SW 1271 (cell line): ENCODE data around the gene NRBF2.
"Not testable (repeated sequence)": the region's sequence is repeated elsewhere in the genome, so short reads cannot be mapped to it uniquely, and the experiment has no call there.

Source experiments
- DNase-seq, 2 experiments: peaks; one replicate each; lab custom pipeline; 2025; lab: John Stamatoyannopoulos, UW

Gene NRBF2

GRCh38 chr10:63133056-63133820, at the start of gene NRBF2:
TSS of gene NRBF2 (plus strand) at chr10:63133328. CDS start at chr10:63133471, 143 bp downstream.
- DNase-seq, result peak; percentile 83 to 93

- DNase-seq, result not testable (repeated sequence)
These were observed 49.7 kb upstream of the NRBF2 start for GRCh38 chr10:63083406-63083805.

- peak in 1 of 2 experiments; percentile 67 for DNase-seq
These were observed 49.0 kb upstream of the NRBF2 start for GRCh38 chr10:63083904-63084689.

GRCh38 chr10:63084690-63085382, 48.3 kb upstream of the NRBF2 start:
- no peak for DNase-seq

- DNase-seq, result no peak
These were observed 39.9 kb upstream of the NRBF2 start for GRCh38 chr10:63093227-63093626.

- DNase-seq, result no peak
These were observed 38.7 kb upstream of the NRBF2 start for GRCh38 chr10:63094405-63094804.

GRCh38 chr10:63094881-63095280, 38.2 kb upstream of the NRBF2 start:
- DNase-seq, result no peak

GRCh38 chr10:63099734-63100133, 33.4 kb upstream of the NRBF2 start:
- DNase-seq, result no peak

- not testable (repeated sequence) for DNase-seq
These were observed 32.0 kb upstream of the NRBF2 start for GRCh38 chr10:63101091-63101490.

- DNase-seq, result not testable (repeated sequence)
These were observed 30.7 kb upstream of the NRBF2 start for GRCh38 chr10:63102279-63102883.

GRCh38 chr10:63103178-63103577, 29.9 kb upstream of the NRBF2 start:
- DNase-seq, result not testable (repeated sequence)

- no peak for DNase-seq
These were observed 29.1 kb upstream of the NRBF2 start for GRCh38 chr10:63103971-63104409.

- no peak for DNase-seq
These were observed 27.7 kb upstream of the NRBF2 start for GRCh38 chr10:63105225-63106110.

- no peak for DNase-seq
These were observed 26.9 kb upstream of the NRBF2 start for GRCh38 chr10:63106111-63106755.

- DNase-seq, result no peak
These were observed 25.1 kb upstream of the NRBF2 start for GRCh38 chr10:63107943-63108437.

GRCh38 chr10:63110940-63111339, 22.2 kb upstream of the NRBF2 start:
- no peak for DNase-seq

GRCh38 chr10:63114031-63114814, 18.9 kb upstream of the NRBF2 start:
- DNase-seq, result no peak

- DNase-seq, result no peak
These were observed 17.3 kb upstream of the NRBF2 start for GRCh38 chr10:63115732-63116383.
